ENCODE results near the gene SERPINA4. TPM values are rescaled to one million over a fixed set of nuclear protein-coding genes. Genes with fewer than 3 reads are reported as not detected.
A peak's percentile ranks its signal among the peaks of the same experiment; 100 is the strongest.

Gene SERPINA4
- total and polyA plus RNA-seq, 2 of the 13 experiments (the other 11 are each of a cell fraction or from before 2014, with no cell fraction given): 39.1 to 57.8 TPM

DNA sequence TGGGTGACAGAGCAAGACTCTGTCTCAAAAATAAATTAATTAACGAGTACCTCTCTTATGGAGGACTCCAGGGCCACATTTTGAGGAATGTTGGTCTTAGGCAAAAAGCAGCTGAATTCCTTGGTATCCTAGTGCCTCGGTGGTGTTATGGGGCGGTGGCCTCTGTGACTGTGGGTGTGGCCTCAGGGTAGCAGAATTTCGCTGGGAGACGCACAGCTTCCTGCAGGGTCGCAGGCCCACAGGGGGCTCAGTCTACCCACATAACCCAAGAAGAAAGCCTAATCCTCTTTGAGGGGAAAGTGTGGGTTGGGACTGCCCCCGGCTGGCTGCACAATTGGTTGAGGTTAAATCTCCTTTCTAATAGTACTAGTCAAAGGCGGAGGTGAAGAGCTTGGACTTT, 11.2 kb upstream of the SERPINA4 start (continued):
- no peak for TF ChIP-seq ZSCAN25 (CRISPR knock-in tag; IDR thresholded peaks at IDR 0.05)
- TF ChIP-seq, protein P1, sequence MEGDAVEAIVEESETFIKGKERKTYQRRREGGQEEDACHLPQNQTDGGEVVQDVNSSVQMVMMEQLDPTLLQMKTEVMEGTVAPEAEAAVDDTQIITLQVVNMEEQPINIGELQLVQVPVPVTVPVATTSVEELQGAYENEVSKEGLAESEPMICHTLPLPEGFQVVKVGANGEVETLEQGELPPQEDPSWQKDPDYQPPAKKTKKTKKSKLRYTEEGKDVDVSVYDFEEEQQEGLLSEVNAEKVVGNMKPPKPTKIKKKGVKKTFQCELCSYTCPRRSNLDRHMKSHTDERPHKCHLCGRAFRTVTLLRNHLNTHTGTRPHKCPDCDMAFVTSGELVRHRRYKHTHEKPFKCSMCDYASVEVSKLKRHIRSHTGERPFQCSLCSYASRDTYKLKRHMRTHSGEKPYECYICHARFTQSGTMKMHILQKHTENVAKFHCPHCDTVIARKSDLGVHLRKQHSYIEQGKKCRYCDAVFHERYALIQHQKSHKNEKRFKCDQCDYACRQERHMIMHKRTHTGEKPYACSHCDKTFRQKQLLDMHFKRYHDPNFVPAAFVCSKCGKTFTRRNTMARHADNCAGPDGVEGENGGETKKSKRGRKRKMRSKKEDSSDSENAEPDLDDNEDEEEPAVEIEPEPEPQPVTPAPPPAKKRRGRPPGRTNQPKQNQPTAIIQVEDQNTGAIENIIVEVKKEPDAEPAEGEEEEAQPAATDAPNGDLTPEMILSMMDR (CRISPR knock-in tag; IDR thresholded peaks at IDR 0.05): peak; percentile 59
- no peak for TF ChIP-seq ZKSCAN1 (IDR thresholded peaks at IDR 0.05; ENCODE audit: low read length)
- no peak for TF ChIP-seq TOPORS (CRISPR knock-in tag; IDR thresholded peaks at IDR 0.05)
- no peak for TF ChIP-seq ZNF746 (CRISPR knock-in tag; IDR thresholded peaks at IDR 0.05)
- TF ChIP-seq, protein P2, sequence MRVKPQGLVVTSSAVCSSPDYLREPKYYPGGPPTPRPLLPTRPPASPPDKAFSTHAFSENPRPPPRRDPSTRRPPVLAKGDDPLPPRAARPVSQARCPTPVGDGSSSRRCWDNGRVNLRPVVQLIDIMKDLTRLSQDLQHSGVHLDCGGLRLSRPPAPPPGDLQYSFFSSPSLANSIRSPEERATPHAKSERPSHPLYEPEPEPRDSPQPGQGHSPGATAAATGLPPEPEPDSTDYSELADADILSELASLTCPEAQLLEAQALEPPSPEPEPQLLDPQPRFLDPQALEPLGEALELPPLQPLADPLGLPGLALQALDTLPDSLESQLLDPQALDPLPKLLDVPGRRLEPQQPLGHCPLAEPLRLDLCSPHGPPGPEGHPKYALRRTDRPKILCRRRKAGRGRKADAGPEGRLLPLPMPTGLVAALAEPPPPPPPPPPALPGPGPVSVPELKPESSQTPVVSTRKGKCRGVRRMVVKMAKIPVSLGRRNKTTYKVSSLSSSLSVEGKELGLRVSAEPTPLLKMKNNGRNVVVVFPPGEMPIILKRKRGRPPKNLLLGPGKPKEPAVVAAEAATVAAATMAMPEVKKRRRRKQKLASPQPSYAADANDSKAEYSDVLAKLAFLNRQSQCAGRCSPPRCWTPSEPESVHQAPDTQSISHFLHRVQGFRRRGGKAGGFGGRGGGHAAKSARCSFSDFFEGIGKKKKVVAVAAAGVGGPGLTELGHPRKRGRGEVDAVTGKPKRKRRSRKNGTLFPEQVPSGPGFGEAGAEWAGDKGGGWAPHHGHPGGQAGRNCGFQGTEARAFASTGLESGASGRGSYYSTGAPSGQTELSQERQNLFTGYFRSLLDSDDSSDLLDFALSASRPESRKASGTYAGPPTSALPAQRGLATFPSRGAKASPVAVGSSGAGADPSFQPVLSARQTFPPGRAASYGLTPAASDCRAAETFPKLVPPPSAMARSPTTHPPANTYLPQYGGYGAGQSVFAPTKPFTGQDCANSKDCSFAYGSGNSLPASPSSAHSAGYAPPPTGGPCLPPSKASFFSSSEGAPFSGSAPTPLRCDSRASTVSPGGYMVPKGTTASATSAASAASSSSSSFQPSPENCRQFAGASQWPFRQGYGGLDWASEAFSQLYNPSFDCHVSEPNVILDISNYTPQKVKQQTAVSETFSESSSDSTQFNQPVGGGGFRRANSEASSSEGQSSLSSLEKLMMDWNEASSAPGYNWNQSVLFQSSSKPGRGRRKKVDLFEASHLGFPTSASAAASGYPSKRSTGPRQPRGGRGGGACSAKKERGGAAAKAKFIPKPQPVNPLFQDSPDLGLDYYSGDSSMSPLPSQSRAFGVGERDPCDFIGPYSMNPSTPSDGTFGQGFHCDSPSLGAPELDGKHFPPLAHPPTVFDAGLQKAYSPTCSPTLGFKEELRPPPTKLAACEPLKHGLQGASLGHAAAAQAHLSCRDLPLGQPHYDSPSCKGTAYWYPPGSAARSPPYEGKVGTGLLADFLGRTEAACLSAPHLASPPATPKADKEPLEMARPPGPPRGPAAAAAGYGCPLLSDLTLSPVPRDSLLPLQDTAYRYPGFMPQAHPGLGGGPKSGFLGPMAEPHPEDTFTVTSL (CRISPR knock-in tag; IDR thresholded peaks at IDR 0.05; ENCODE audit: borderline replicate concordance): no peak
- TF ChIP-seq ZNF879 (CRISPR knock-in tag; IDR thresholded peaks at IDR 0.05): no peak
- TF ChIP-seq, protein P3, sequence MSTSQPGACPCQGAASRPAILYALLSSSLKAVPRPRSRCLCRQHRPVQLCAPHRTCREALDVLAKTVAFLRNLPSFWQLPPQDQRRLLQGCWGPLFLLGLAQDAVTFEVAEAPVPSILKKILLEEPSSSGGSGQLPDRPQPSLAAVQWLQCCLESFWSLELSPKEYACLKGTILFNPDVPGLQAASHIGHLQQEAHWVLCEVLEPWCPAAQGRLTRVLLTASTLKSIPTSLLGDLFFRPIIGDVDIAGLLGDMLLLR (CRISPR knock-in tag; IDR thresholded peaks at IDR 0.05): no peak
- 0 out of 2 replicates have a peak, but pooled peaks have one; percentile 12 for TF ChIP-seq SAP130 (CRISPR knock-in tag; IDR thresholded peaks at IDR 0.05; ENCODE audit: low read depth)
- TF ChIP-seq, protein P4, sequence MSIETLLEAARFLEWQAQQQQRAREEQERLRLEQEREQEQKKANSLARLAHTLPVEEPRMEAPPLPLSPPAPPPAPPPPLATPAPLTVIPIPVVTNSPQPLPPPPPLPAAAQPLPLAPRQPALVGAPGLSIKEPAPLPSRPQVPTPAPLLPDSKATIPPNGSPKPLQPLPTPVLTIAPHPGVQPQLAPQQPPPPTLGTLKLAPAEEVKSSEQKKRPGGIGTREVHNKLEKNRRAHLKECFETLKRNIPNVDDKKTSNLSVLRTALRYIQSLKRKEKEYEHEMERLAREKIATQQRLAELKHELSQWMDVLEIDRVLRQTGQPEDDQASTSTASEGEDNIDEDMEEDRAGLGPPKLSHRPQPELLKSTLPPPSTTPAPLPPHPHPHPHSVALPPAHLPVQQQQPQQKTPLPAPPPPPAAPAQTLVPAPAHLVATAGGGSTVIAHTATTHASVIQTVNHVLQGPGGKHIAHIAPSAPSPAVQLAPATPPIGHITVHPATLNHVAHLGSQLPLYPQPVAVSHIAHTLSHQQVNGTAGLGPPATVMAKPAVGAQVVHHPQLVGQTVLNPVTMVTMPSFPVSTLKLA (IDR thresholded peaks at IDR 0.05): no peak
- TF ChIP-seq HNRNPLL (IDR thresholded peaks at IDR 0.05; ENCODE audit: low read depth, low read length, poor library complexity, severe bottlenecking): no peak
- TF ChIP-seq CBX2 (IDR thresholded peaks at IDR 0.05; ENCODE audit: low read depth, low read length): no peak
- no peak for TF ChIP-seq CBX2 (CRISPR knock-in tag; IDR thresholded peaks at IDR 0.05; ENCODE audit: low read depth)
- no peak for TF ChIP-seq XBP1 (CRISPR knock-in tag; IDR thresholded peaks at IDR 0.05)
- TF ChIP-seq, protein P5, sequence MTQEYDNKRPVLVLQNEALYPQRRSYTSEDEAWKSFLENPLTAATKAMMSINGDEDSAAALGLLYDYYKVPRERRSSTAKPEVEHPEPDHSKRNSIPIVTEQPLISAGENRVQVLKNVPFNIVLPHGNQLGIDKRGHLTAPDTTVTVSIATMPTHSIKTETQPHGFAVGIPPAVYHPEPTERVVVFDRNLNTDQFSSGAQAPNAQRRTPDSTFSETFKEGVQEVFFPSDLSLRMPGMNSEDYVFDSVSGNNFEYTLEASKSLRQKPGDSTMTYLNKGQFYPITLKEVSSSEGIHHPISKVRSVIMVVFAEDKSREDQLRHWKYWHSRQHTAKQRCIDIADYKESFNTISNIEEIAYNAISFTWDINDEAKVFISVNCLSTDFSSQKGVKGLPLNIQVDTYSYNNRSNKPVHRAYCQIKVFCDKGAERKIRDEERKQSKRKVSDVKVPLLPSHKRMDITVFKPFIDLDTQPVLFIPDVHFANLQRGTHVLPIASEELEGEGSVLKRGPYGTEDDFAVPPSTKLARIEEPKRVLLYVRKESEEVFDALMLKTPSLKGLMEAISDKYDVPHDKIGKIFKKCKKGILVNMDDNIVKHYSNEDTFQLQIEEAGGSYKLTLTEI (CRISPR knock-in tag; conservative IDR thresholded peaks at IDR 0.05): no peak
- TF ChIP-seq HNF4G (IDR thresholded peaks at IDR 0.05; ENCODE audit: borderline replicate concordance, low read depth, low read length): 0 out of 2 replicates have a peak, but pooled peaks have one; percentile 18
- no peak for TF ChIP-seq HNF4G (CRISPR knock-in tag; IDR thresholded peaks at IDR 0.05; ENCODE audit: borderline replicate concordance, low read depth)
- no peak for TF ChIP-seq CREM (IDR thresholded peaks at IDR 0.05)
- no peak for TF ChIP-seq CREM (CRISPR knock-in tag; IDR thresholded peaks at IDR 0.05)
- TF ChIP-seq ZSCAN9 (CRISPR knock-in tag; IDR thresholded peaks at IDR 0.05; ENCODE audit: borderline replicate concordance): no peak
- peak; percentile 10; the same call in 1 of the 2 replicates for TF ChIP-seq NR2C2 (CRISPR knock-in tag; IDR thresholded peaks at IDR 0.05; ENCODE audit: borderline replicate concordance)

Data from HepG2 (cell line).